Prostate gland (tissue), 2 donors: ENCODE measurements around the gene HTATIP2.

Source experiments
- POLR2A ChIP-seq: fragments of 450-650 bp; IDR thresholded peaks from one replicate; pipeline ENCODE4 v1.6.1; 2016; ENCODE audit warnings: antibody characterized with exemption, mild to moderate bottlenecking
- TF ChIP-seq, protein P1 (sequence below), 4 experiments: fragments of 200-600 bp in 2 of 4; fragments of 450-650 bp in 2 of 4; sonication (generic) in 2 of 4; IDR thresholded peaks; 1 replicate in 3 of 4; 2 replicates in 1 of 4; pipeline ENCODE4 v1.5.1; 2016 to 2019; ENCODE audit warnings: antibody characterized with exemption in 4 of 4, mild to moderate bottlenecking in 2 of 4, moderate library complexity in 2 of 4

DNA sequence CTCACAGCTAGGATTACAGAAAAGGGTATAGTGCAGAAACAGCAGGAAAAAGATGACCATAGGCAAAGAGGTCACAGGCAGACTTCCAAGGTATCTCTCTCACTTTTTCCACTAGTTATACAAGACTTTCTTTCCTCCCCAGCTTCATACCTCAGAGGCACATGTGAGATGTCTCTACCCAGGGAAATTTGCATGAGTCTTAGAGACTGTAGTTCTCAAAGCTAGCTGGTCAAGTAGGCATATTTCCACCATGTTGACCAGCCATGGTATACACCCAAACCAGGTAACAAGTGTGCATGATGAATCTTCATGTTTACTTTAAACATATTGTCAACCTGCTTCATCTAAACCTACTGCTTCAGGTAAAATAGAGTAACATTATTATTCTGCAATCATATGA lies 51.9 kb downstream of the HTATIP2 start:
- TF ChIP-seq, protein P1, sequence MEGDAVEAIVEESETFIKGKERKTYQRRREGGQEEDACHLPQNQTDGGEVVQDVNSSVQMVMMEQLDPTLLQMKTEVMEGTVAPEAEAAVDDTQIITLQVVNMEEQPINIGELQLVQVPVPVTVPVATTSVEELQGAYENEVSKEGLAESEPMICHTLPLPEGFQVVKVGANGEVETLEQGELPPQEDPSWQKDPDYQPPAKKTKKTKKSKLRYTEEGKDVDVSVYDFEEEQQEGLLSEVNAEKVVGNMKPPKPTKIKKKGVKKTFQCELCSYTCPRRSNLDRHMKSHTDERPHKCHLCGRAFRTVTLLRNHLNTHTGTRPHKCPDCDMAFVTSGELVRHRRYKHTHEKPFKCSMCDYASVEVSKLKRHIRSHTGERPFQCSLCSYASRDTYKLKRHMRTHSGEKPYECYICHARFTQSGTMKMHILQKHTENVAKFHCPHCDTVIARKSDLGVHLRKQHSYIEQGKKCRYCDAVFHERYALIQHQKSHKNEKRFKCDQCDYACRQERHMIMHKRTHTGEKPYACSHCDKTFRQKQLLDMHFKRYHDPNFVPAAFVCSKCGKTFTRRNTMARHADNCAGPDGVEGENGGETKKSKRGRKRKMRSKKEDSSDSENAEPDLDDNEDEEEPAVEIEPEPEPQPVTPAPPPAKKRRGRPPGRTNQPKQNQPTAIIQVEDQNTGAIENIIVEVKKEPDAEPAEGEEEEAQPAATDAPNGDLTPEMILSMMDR (IDR thresholded peaks at IDR 0.05): no peak
- TF ChIP-seq POLR2A: no peak
